Kidney epithelial cell (primary cell): ENCODE data around the gene PCDHGA3. TPM values are rescaled to one million over a fixed set of nuclear protein-coding genes. Genes with fewer than 3 reads are reported as not detected.

Experiments used
- DNase-seq: peaks from one replicate; pipeline ENCODE4 v3.0.0-alpha.2; 2010; ENCODE audit warnings: low read depth
- H3K27me3 ChIP-seq: 2 replicates; pipeline ENCODE4 v1.6.0; 2011; ENCODE audit warnings: low read length; ENCODE audit not compliant: control insufficient read depth, insufficient read depth
- H3K36me3 ChIP-seq: 2 replicates; pipeline ENCODE4 v1.5.1; 2011; ENCODE audit warnings: low read length; ENCODE audit not compliant: control insufficient read depth, insufficient read depth
- H3K4me3 ChIP-seq: 2 replicates; pipeline ENCODE4 v1.5.1; 2011; ENCODE audit warnings: low read depth, mild to moderate bottlenecking, control low read depth, low read length
- CTCF ChIP-seq: IDR thresholded peaks from 2 replicates; pipeline ENCODE4 v1.5.1; 2011; ENCODE audit warnings: mild to moderate bottlenecking, moderate library complexity, low read length, control low read depth, inconsistent platforms; ENCODE audit not compliant: insufficient read depth, poor library complexity, severe bottlenecking
- total RNA-seq: library from RNA; depleted of rRNA; stranded (reverse); fragments of >200 nt; gene quantifications from 2 replicates; pipeline ENCODE4 v1.2.3, GENCODE V29; 2015

PCDHGA3 gene
- total RNA-seq, 1 donor from 2014 or later = 2.6 TPM

- Histone ChIP-seq H3K36me3 (no peaks in the 10 kb centered on the region), H3K27me3 (peaks cover 34% of the 10 kb centered on the region), H3K4me3 (no peak within 1 kb of the TSS)
- TF ChIP-seq CTCF = no peak
- DNase-seq = no peak
Observed at GRCh38 chr5:141363952-141364660, 20.5 kb downstream of the PCDHGA3 start, which contains the start of gene PCDHGA5. Gene PCDHGA5, plus strand, starts transcription at chr5:141364162. Its CDS starts 169 bp downstream, at chr5:141364331.

GRCh38 chr5:141366016-141366896 is 22.6 kb downstream of the PCDHGA3 start:
- Histone ChIP-seq H3K4me3 (no peak overlapping the region), H3K27me3 (peaks cover 36% of the 10 kb centered on the region), H3K36me3 (no peaks in the 10 kb centered on the region)
- no peak for TF ChIP-seq CTCF
- DNase-seq = no peak

- H3K36me3 ChIP-seq = no peaks in the 10 kb centered on the region
- no peak for DNase-seq
- no peak for TF ChIP-seq CTCF
- no peak within 1 kb of the TSS for H3K4me3 ChIP-seq
- H3K27me3 ChIP-seq = peaks cover 33% of the 10 kb centered on the region
Observed at GRCh38 chr5:141369994-141370848, 26.6 kb downstream of the PCDHGA3 start, which contains the start of gene PCDHGB3. Gene PCDHGB3, plus strand, starts transcription at chr5:141370242. Its CDS starts 153 bp downstream, at chr5:141370395.

- DNase-seq = no peak
- H3K27me3 ChIP-seq = peaks cover 21% of the 10 kb centered on the region
- no peaks in the 10 kb centered on the region for H3K36me3 ChIP-seq
- TF ChIP-seq CTCF = no peak
- no peak overlapping the region for H3K4me3 ChIP-seq
Observed at GRCh38 chr5:141371572-141372475, 28.2 kb downstream of the PCDHGA3 start.
